GM10248 (cell line): ENCODE results near the gene MAD1L1.

Source experiments
- CTCF ChIA-PET: fragments of 300-600 bp; sonication (Branson Sonifier 250); formaldehyde crosslinking; extraction: SDS; loops from one replicate; lab custom pipeline; 2021; ENCODE audit warnings: antibody characterized with exemption; lab: Yijun Ruan, JAX
- POLR2A ChIA-PET: fragments of 350-650 bp; sonication (Branson Sonifier 250); formaldehyde crosslinking; extraction: SDS; loops from one replicate; lab custom pipeline; 2020; ENCODE audit warnings: antibody characterized with exemption; lab: Yijun Ruan, JAX
- DNase-seq: peaks from one replicate; pipeline ENCODE4 v3.0.0; 2012; ENCODE audit errors: extremely low spot score
- TF ChIP-seq, protein P1 (sequence below): IDR thresholded peaks from 2 replicates; pipeline ENCODE4 v1.5.1; 2012; ENCODE audit warnings: mild to moderate bottlenecking, low read depth; ENCODE audit errors: extremely low read depth, missing control alignments, control extremely low read depth

The MAD1L1 gene

GRCh38 chr7:2049111-2049781, 183.5 kb downstream of the MAD1L1 start:
- no peak for DNase-seq
- TF ChIP-seq, protein P1, sequence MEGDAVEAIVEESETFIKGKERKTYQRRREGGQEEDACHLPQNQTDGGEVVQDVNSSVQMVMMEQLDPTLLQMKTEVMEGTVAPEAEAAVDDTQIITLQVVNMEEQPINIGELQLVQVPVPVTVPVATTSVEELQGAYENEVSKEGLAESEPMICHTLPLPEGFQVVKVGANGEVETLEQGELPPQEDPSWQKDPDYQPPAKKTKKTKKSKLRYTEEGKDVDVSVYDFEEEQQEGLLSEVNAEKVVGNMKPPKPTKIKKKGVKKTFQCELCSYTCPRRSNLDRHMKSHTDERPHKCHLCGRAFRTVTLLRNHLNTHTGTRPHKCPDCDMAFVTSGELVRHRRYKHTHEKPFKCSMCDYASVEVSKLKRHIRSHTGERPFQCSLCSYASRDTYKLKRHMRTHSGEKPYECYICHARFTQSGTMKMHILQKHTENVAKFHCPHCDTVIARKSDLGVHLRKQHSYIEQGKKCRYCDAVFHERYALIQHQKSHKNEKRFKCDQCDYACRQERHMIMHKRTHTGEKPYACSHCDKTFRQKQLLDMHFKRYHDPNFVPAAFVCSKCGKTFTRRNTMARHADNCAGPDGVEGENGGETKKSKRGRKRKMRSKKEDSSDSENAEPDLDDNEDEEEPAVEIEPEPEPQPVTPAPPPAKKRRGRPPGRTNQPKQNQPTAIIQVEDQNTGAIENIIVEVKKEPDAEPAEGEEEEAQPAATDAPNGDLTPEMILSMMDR: no peak
- CTCF ChIA-PET: no interaction called here
- POLR2A ChIA-PET: no interaction called here

DNA sequence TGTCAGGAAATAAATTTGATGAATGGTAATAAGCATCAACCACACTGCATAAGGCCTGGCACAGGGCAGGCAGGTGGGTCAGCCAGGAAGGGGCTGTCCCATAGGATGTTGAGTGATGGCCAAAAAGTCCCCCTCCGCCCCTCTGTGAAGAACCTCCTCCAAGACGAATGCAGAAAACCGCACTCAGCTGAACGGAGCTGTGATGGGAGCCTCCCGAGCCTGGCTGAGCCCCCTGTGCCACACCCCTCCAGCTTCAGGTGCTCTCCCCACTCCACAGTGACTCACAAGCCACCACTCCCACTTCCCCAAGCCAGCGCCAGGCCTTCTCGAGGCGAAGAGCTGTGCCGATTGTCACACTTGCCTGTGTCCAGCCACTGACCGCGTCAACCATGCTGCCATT, 184.2 kb downstream of the MAD1L1 start:
- no peak for DNase-seq
- POLR2A ChIA-PET: no interaction called here
- CTCF ChIA-PET: no interaction called here
- TF ChIP-seq, protein P1: no peak

DNA sequence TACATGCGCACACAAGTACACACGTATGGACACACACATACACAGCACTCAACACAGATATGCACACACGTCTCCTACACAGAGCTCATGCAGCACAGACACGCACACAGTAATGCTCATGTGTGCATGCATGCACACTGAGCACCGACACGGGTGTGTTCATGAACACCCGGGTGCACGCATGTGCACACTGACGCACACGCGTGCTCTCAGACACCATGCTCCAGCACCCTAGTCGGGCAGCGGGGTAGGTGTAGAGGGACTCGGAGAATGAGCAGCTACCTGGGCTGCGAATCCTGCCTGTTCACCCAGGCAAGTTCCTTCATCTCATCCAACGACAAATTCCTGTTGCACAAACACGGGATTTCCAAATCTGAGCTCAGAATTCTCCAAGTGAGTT, 184.7 kb downstream of the MAD1L1 start:
- ChIA-PET CTCF (no interaction called here), POLR2A (no interaction called here)
- DNase-seq: no peak
- TF ChIP-seq, protein P1: no peak

DNA sequence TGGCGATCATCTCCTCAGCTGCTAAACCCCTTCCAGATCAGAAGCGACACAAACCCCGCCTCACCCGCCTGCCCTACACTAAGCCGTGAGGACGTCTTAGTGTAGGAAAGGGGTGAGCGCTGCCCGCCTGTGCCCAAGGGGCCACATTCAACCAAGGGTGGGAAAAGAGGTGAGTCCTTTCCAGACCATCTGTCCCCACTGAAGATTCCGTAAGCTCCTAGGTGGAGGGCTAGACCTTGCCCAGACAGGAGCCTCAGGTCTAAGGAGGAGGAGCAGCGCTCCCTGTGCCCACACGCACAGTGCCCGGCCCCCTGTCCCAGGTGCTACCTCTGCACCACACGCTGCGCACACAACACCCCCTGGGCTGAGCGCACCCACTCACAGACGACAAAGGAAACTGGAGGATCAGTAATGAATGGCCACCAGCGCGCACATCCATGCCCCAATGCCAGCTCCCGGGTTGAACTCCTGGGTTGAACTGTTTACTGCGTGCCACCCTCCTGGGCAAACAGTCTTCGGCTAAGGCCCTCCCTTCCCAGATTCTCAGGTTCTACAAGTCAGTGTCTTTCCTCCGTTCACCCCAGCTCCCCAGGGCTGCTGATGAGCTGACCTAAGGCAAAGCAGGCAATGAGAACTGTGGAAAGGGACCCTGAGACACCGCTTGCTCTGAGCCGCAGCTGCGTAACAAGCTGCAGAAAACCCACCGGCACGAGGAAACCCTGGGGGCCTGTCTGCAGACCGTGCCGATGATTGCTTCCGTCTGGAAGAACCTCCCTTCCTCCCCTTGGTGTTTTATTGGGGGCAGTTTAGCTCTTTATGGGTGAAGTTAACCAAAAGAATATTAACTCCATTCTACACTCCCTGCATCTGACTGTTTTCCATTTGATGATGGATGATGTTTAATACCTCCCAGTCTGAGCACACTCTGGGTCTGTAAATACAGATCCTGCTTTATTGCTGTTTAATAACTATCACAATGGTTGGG, 185.9 kb downstream of the MAD1L1 start:
- CTCF ChIA-PET: interaction anchor here (1.1 to 2.4 kb wide), 2 partner anchors 10 to 17 kb away, joined by 3 to 5 read pairs; no protein-coding TSS in a partner anchor
- DNase-seq: no peak

GRCh38 chr7:2045559-2046405, 187.0 kb downstream of the MAD1L1 start:
- CTCF ChIA-PET: interaction anchor here (2.4 kb wide), 1 partner anchor 9 kb away, joined by 5 read pairs; no protein-coding TSS in a partner anchor
- TF ChIP-seq, protein P1: no peak
- DNase-seq: no peak
- POLR2A ChIA-PET: no interaction called here

More for the DNA sequence above, 185.9 kb downstream of the MAD1L1 start:
- TF ChIP-seq, protein P1: no peak
- POLR2A ChIA-PET: no interaction called here
